ENCODE measurements around the gene MAP3K10. TPM values are rescaled to one million over a fixed set of nuclear protein-coding genes. Genes with fewer than 3 reads are reported as not detected.
"Not testable (repeated sequence)": the region's sequence is repeated elsewhere in the genome, so short reads cannot be mapped to it uniquely, and the experiment has no call there.

The MAP3K10 gene
- total and polyA plus RNA-seq, 7 donors: 4.2 to 17.2 (median 6.4) TPM

- DNase-seq: no peak
- Histone ChIP-seq H3K36me3 (peaks cover 0 to 11% (median under 1%) of the 10 kb centered on the region in 4 donors), H3K27ac (no peak overlapping the region), H3K4me1 (peaks cover 0 to 19% (median 10%) of the 10 kb centered on the region in 4 donors), H3K4me3 (no peak overlapping the region), H3K27me3 (peaks cover 29 to 57% (median 35%) of the 10 kb centered on the region in 3 donors), H3K9me3 (no peaks in the 10 kb centered on the region)
- TF ChIP-seq POLR2AphosphoS5 (IDR thresholded peaks at IDR 0.05): no peak
- TF ChIP-seq EP300 (IDR thresholded peaks at IDR 0.05): no peak
- no peak for TF ChIP-seq POLR2A (IDR thresholded peaks at IDR 0.05)
- intact Hi-C loops (cut with DNase I): no loop called here
- WGBS, 2 donors: 6 to 28% methylated on average over 9 of the region's 9 CpGs
Observed at GRCh38 chr19:40216777-40217026, 25.5 kb downstream of the MAP3K10 start.

- DNase-seq: no peak
- 6 to 12% methylated on average over 54 of the region's 54 CpGs for WGBS, 2 donors
- Histone ChIP-seq H3K27me3 (peaks cover 29 to 57% (median 35%) of the 10 kb centered on the region in 3 donors), H3K9me3 (no peaks in the 10 kb centered on the region), H3K4me1 (peaks cover 0 to 19% (median 11%) of the 10 kb centered on the region in 4 donors), H3K36me3 (peaks cover 0 to 7% (median 0%) of the 10 kb centered on the region in 4 donors), H3K4me3 (no peak overlapping the region), H3K27ac (no peak overlapping the region)
- TF ChIP-seq POLR2AphosphoS5 (IDR thresholded peaks at IDR 0.05) (no peak), EP300 (IDR thresholded peaks at IDR 0.05) (no peak), CTCF (IDR thresholded peaks at IDR 0.05) (no peak), POLR2A (IDR thresholded peaks at IDR 0.05) (no peak)
- intact Hi-C loops (cut with DNase I): no loop called here
Observed at GRCh38 chr19:40217027-40217810, 26.0 kb downstream of the MAP3K10 start.

- H3K4me1 ChIP-seq: peaks cover 0 to 24% (median 13%) of the 10 kb centered on the region in 4 donors
- TF ChIP-seq EP300 (IDR thresholded peaks at IDR 0.05) (no peak), POLR2AphosphoS5 (IDR thresholded peaks at IDR 0.05) (no peak), POLR2A (IDR thresholded peaks at IDR 0.05) (no peak), CTCF (IDR thresholded peaks at IDR 0.05) (no peak)
- intact Hi-C loops (cut with DNase I): no loop called here
- peaks cover 35 to 64% (median 40%) of the 10 kb centered on the region in 3 donors for H3K27me3 ChIP-seq
- no peak for DNase-seq
- WGBS, 2 donors: 5 to 6% methylated on average over 75 of the region's 75 CpGs
- no peaks in the 10 kb centered on the region for H3K36me3 ChIP-seq
- H3K9me3 ChIP-seq: no peaks in the 10 kb centered on the region
- no peak within 1 kb of the TSS for H3K4me3 ChIP-seq
- no peak within 1 kb of the TSS for H3K27ac ChIP-seq
Observed at GRCh38 chr19:40217934-40218890, 27.0 kb downstream of the MAP3K10 start, which contains the start of gene TTC9B. TSS of gene TTC9B (minus strand) at chr19:40218384. CDS start at chr19:40218381, 3 bp downstream.

- DNase-seq; H3K4me3 ChIP-seq; H3K9me3 ChIP-seq; intact Hi-C loops (cut with DNase I); H3K36me3 ChIP-seq; H3K27ac ChIP-seq: not testable (repeated sequence)
- 80 to 85% methylated on average over 4 of the region's 4 CpGs for WGBS, 2 donors
- H3K27me3 ChIP-seq: peaks cover 42 to 72% (median 48%) of the 10 kb centered on the region in 3 donors
- peaks cover 0 to 28% (median 14%) of the 10 kb centered on the region in 4 donors for H3K4me1 ChIP-seq
Observed at GRCh38 chr19:40219029-40219428, 27.8 kb downstream of the MAP3K10 start.

GRCh38 chr19:40219721-40220276, 28.6 kb downstream of the MAP3K10 start:
- no peak for TF ChIP-seq EP300 (IDR thresholded peaks at IDR 0.05)
- TF ChIP-seq POLR2AphosphoS5 (IDR thresholded peaks at IDR 0.05): no peak
- no peak for DNase-seq
- peaks cover 0 to 28% (median 14%) of the 10 kb centered on the region in 4 donors for H3K4me1 ChIP-seq
- H3K9me3 ChIP-seq: no peaks in the 10 kb centered on the region
- no peaks in the 10 kb centered on the region for H3K36me3 ChIP-seq
- no peak overlapping the region for H3K27ac ChIP-seq
- peaks cover 43 to 80% (median 56%) of the 10 kb centered on the region in 3 donors for H3K27me3 ChIP-seq
- 24 to 57% methylated on average over 8 of the region's 8 CpGs for WGBS, 2 donors
- intact Hi-C loops (cut with DNase I): no loop called here
- H3K4me3 ChIP-seq: no peak overlapping the region

All from sigmoid colon (tissue), 7 donors.